Smooth muscle cell (in vitro differentiated cells): ENCODE results near the gene CD9. TPM values are rescaled to one million over a fixed set of nuclear protein-coding genes. Genes with fewer than 3 reads are reported as not detected.

Source experiments
- DNase-seq: peaks from one replicate; lab custom pipeline; 2025; ENCODE audit not compliant: unreplicated experiment; lab: John Stamatoyannopoulos, UW
- H2AFZ ChIP-seq: fragments of 200-600 bp; sonication (generic); 2 replicates; pipeline ENCODE4 v1.6.0; 2016; ENCODE audit warnings: antibody characterized with exemption, low read depth, mild to moderate bottlenecking
- H3F3A ChIP-seq: fragments of 200-600 bp; sonication (generic); 2 replicates; pipeline ENCODE4 v1.6.0; 2017; ENCODE audit warnings: antibody characterized with exemption, low read depth
- H3K27ac ChIP-seq: fragments of 200-600 bp; sonication (generic); 2 replicates; pipeline ENCODE4 v1.5.1; 2016; ENCODE audit warnings: low read depth, mild to moderate bottlenecking
- H3K27me3 ChIP-seq: fragments of 200-600 bp; sonication (generic); 2 replicates; pipeline ENCODE4 v1.6.1; 2016; ENCODE audit warnings: low read depth, mild to moderate bottlenecking
- H3K36me3 ChIP-seq: fragments of 200-600 bp; sonication (generic); 2 replicates; pipeline ENCODE4 v1.5.1; 2016; ENCODE audit warnings: low read depth
- H3K4me1 ChIP-seq: fragments of 200-600 bp; sonication (generic); 2 replicates; pipeline ENCODE4 v1.5.1; 2016; ENCODE audit warnings: low read depth
- H3K4me2 ChIP-seq: fragments of 200-600 bp; sonication (generic); 2 replicates; pipeline ENCODE4 v1.6.0; 2016; ENCODE audit warnings: mild to moderate bottlenecking
- H3K4me3 ChIP-seq: fragments of 200-600 bp; sonication (generic); 2 replicates; pipeline ENCODE4 v1.5.1; 2016; ENCODE audit warnings: mild to moderate bottlenecking
- H3K79me2 ChIP-seq: fragments of 200-600 bp; sonication (generic); 2 replicates; pipeline ENCODE4 v1.6.0; 2016; ENCODE audit warnings: low read depth, mild to moderate bottlenecking
- H3K9ac ChIP-seq: fragments of 200-600 bp; sonication (generic); 2 replicates; pipeline ENCODE4 v1.6.0; 2016; ENCODE audit warnings: low read depth
- H3K9me3 ChIP-seq: fragments of 200-600 bp; sonication (generic); replicated peaks from 2 replicates; pipeline ENCODE4 v1.5.1; 2016; ENCODE audit warnings: low read depth
- H4K20me1 ChIP-seq: fragments of 200-600 bp; sonication (generic); 2 replicates; pipeline ENCODE4 v1.6.0; 2016; ENCODE audit warnings: low read depth
- WGBS: methylation state at CpG from one replicate; pipeline ENCODE4 v1.1.7; 2016; ENCODE audit warnings: low lambda C conversion rate; 5-methylcytosine and 5-hydroxymethylcytosine counted together
- polyA plus RNA-seq: library from polyadenylated mRNA; unstranded; fragments of >200 nt; fragmentation: Nextera tagmentation; extraction: Ambion mirVana; gene quantifications from 2 replicates; pipeline ENCODE4 v1.2.1, GENCODE V29; 2016
- total RNA-seq: library from RNA; depleted of rRNA; stranded (reverse); fragments of >200 nt; gene quantifications from 2 replicates; pipeline ENCODE4 v1.2.3, GENCODE V29; 2014
- TF ChIP-seq, protein P1 (sequence below): fragments of 200-600 bp; sonication (generic); IDR thresholded peaks from 2 replicates; pipeline ENCODE4 v1.5.1; 2017; ENCODE audit warnings: borderline replicate concordance, mild to moderate bottlenecking, antibody characterized with exemption; ENCODE audit not compliant: insufficient read depth, poor library complexity, severe bottlenecking

The CD9 gene
- total and polyA plus RNA-seq, 2 experiments from 2014 or later = 144 to 207 TPM

DNA sequence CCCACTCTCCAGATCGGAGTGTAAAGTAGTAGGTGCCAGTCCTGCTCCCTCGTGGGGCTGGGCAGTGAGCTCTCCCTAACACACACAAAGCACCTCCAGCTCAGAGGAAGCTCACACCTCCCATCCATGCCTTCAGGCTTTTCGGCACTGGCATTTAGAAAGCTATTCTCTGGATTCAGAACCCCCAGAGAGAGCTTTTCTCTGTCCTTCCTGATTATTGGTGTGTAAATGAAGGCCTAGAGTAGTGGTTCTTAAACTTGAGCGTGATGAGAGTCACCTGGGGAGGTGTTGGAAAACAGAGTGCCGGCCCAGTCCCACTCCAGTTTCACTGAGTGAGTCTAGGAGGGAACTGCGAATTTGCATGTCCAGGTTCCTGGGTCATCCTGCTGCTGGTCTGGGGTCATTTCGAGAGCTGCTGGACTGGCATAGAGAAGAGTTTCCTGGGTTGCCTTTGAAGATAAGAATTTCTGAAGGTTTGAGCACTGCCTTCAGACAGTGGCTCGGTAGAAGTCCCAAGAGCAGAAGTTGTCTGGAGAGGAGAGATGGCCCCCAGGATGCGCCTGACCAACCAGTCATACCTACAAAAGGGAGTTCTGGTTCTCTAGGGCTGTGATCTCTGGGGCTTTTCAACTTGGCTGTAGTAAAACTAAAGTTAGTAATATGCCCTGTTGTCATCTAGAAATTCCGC, 15.1 kb downstream of the CD9 start:
- Histone ChIP-seq H3K4me3 (no peak overlapping the region), H3K79me2 (peaks cover 21% of the 10 kb centered on the region), H3K27ac (peak overlapping the region; percentile 95), H3K27me3 (no peaks in the 10 kb centered on the region), H3K36me3 (no peaks in the 10 kb centered on the region), H4K20me1 (peaks cover 5% of the 10 kb centered on the region), H3K4me1 (peaks cover 18% of the 10 kb centered on the region), H2AFZ (no peak overlapping the region), H3F3A (peaks cover 20% of the 10 kb centered on the region), H3K9me3 (no peaks in the 10 kb centered on the region), H3K9ac (peak overlapping the region; percentile 84), H3K4me2 (peak overlapping the region; percentile 74)
- no peak for DNase-seq
- WGBS = 56% methylated on average over 10 of the region's 10 CpGs
- TF ChIP-seq, protein P1, sequence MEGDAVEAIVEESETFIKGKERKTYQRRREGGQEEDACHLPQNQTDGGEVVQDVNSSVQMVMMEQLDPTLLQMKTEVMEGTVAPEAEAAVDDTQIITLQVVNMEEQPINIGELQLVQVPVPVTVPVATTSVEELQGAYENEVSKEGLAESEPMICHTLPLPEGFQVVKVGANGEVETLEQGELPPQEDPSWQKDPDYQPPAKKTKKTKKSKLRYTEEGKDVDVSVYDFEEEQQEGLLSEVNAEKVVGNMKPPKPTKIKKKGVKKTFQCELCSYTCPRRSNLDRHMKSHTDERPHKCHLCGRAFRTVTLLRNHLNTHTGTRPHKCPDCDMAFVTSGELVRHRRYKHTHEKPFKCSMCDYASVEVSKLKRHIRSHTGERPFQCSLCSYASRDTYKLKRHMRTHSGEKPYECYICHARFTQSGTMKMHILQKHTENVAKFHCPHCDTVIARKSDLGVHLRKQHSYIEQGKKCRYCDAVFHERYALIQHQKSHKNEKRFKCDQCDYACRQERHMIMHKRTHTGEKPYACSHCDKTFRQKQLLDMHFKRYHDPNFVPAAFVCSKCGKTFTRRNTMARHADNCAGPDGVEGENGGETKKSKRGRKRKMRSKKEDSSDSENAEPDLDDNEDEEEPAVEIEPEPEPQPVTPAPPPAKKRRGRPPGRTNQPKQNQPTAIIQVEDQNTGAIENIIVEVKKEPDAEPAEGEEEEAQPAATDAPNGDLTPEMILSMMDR = no peak

DNA sequence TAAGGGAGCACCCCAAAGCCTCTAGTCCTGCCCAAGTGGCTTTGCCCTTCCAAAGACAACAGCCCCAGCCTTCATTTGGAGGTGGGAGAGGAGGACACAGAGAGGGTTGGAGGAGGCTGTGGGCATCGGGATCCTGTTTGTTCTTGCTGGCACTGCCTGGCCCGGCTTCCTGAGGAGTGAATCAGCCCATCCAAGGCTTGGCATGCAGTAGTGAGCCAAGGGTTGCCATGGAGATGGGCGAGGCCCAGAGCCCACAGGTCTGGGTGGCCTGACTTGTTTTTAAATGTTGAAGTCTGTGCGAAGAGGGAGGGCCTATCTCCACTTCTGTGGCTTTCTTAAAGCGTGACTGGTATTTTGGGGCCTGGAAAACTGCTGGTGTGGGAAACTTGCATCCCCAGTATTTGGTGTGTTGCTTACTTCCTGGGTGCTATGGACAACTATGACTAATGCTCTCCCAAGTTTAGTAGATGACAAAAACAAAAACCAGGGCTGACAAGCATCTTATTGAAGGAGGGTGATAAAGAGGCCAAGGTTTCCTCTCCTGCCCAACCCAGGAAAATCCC, 15.8 kb downstream of the CD9 start:
- peaks cover 18% of the 10 kb centered on the region for H3K4me1 ChIP-seq
- WGBS = 2% methylated on average over 5 of the region's 5 CpGs

DNA sequence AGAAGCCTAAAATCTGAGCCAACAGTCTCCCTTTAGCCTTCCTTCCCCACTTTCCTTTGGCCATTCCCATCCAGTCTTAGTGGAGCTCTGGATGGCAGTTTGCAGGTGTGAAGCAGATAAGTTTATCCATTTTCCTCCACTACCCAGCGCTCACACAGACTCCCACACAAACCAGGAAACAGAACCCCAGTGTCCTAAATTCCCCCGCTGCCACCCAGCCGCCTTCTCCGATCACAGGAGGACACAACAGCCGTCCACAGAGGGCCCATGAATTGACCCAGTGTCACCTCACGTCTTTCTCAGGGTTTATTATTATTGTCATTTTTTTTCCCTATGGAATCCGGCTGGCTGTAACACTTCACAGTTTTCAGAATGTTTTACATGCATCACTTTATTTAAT, 16.4 kb downstream of the CD9 start:
- WGBS = 73% methylated on average over 7 of the region's 7 CpGs
- Histone ChIP-seq H3K4me2 (peak overlapping the region; percentile 74), H3K27me3 (no peaks in the 10 kb centered on the region), H3K9me3 (no peaks in the 10 kb centered on the region), H3K79me2 (peaks cover 34% of the 10 kb centered on the region), H2AFZ (no peak overlapping the region), H3K27ac (peak overlapping the region; percentile 95), H3F3A (peaks cover 20% of the 10 kb centered on the region), H4K20me1 (no peaks in the 10 kb centered on the region), H3K4me3 (no peak overlapping the region), H3K36me3 (no peaks in the 10 kb centered on the region), H3K4me1 (peaks cover 18% of the 10 kb centered on the region), H3K9ac (peak overlapping the region; percentile 84)
- DNase-seq = no peak
- TF ChIP-seq, protein P1 = no peak

More for the DNA sequence above, 15.8 kb downstream of the CD9 start:
- no peaks in the 10 kb centered on the region for H3K36me3 ChIP-seq
- DNase-seq = peak; percentile 41
- peak overlapping the region; percentile 84 for H3K9ac ChIP-seq
- no peaks in the 10 kb centered on the region for H3K27me3 ChIP-seq
- H2AFZ ChIP-seq = no peak overlapping the region
- H4K20me1 ChIP-seq = peaks cover 5% of the 10 kb centered on the region
- TF ChIP-seq, protein P1 = no peak
- H3K9me3 ChIP-seq = no peaks in the 10 kb centered on the region
- H3K79me2 ChIP-seq = peaks cover 28% of the 10 kb centered on the region
- no peak overlapping the region for H3K4me3 ChIP-seq
- peak overlapping the region; percentile 95 for H3K27ac ChIP-seq
- peaks cover 20% of the 10 kb centered on the region for H3F3A ChIP-seq
- peak overlapping the region; percentile 74 for H3K4me2 ChIP-seq
